Epithelial cell of esophagus (primary cell): ENCODE results near the gene HERPUD1.

Experiments
- DNase-seq: peaks from one replicate; pipeline ENCODE4 v3.0.0; 2010; ENCODE audit warnings: low read depth
- H3K4me3 ChIP-seq: 2 replicates; pipeline ENCODE4 v1.5.1; 2011; ENCODE audit warnings: mild to moderate bottlenecking, low read length, control low read depth
- CTCF ChIP-seq: IDR thresholded peaks from 2 replicates; pipeline ENCODE4 v1.5.1; 2011; ENCODE audit warnings: low read depth, mild to moderate bottlenecking, low read length, control low read depth, inconsistent platforms; ENCODE audit not compliant: insufficient read depth; ENCODE audit errors: missing control alignments

Gene HERPUD1

GRCh38 chr16:56911771-56912571 lies 20.0 kb upstream of the HERPUD1 start:
- TF ChIP-seq CTCF = no peak
- no peak overlapping the region for H3K4me3 ChIP-seq
- DNase-seq = no peak

- no peak overlapping the region for H3K4me3 ChIP-seq
- peak; percentile 91 for DNase-seq
- no peak for TF ChIP-seq CTCF
These were observed 18.9 kb upstream of the HERPUD1 start for GRCh38 chr16:56912746-56913708.

DNA sequence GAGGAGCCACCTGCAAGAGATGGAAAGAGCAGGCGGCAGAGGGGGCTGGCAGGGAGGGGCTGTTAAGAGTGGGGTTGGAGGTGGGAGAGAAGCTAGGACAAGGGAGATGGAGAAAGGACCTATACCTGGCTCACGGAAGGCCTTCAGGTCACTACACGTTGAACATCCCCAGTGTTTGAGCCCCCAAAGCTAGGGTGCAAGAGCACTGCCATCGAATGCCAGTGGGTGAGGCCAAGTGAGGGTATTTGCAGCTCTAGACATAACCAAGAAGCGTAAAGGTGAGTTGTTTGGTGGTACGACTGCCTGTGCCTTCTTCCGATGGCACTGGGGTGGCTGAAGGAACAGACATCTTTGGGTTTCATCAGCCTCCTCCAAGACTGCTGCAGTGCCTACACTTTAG lies 17.0 kb upstream of the HERPUD1 start:
- TF ChIP-seq CTCF = no peak
- H3K4me3 ChIP-seq = no peak overlapping the region
- DNase-seq = no peak

GRCh38 chr16:56915336-56916119 lies 16.4 kb upstream of the HERPUD1 start:
- DNase-seq = no peak
- no peak overlapping the region for H3K4me3 ChIP-seq
- TF ChIP-seq CTCF = no peak

- no peak for TF ChIP-seq CTCF
- H3K4me3 ChIP-seq = no peak overlapping the region
- DNase-seq = no peak
These were observed 15.2 kb upstream of the HERPUD1 start for GRCh38 chr16:56916571-56917403.
